GM23338 (cell line): Measurements from ENCODE around the gene ERCC5.

ENCODE experiments used
- CTCF ChIP-seq, 2 experiments: fragments of 200-600 bp in 1 of 2; sonication (generic) in 1 of 2; conservative IDR thresholded peaks; 2 replicates each; pipeline versions ENCODE4 v1.5.1 to v1.6.1; 2016 to 2017; ENCODE audit warnings: antibody characterized with exemption in 2 of 2, low read depth in 2 of 2, mild to moderate bottlenecking in 2 of 2, moderate library complexity in 1 of 2
- EZH2 ChIP-seq: fragments of 200-600 bp; sonication (generic); IDR thresholded peaks from one replicate; pipeline ENCODE4 v1.8.0; 2017; ENCODE audit warnings: antibody characterized with exemption, mild to moderate bottlenecking, low read depth; ENCODE audit not compliant: unreplicated experiment
- EZH2phosphoT487 ChIP-seq: fragments of 200-600 bp; sonication (generic); IDR thresholded peaks from one replicate; pipeline ENCODE4 v1.8.1; 2018; ENCODE audit warnings: antibody characterized with exemption; ENCODE audit not compliant: unreplicated experiment
- NANOG ChIP-seq: IDR thresholded peaks from 2 replicates; pipeline ENCODE4 v1.6.1; 2016; ENCODE audit warnings: antibody characterized with exemption, borderline replicate concordance
- POLR2AphosphoS5 ChIP-seq: IDR thresholded peaks from 2 replicates; pipeline ENCODE4 v1.6.1; 2016; ENCODE audit warnings: antibody characterized with exemption, low read depth
- ZNF331 ChIP-seq: fragments of 250-450 bp; sonication (Bioruptor Pico); IDR thresholded peaks from 2 replicates; pipeline ENCODE4 v1.5.0; 2020; ENCODE audit warnings: low read depth, mild to moderate bottlenecking, moderate library complexity
- TF ChIP-seq, protein P1 (sequence below): IDR thresholded peaks from one replicate; pipeline ENCODE4 v1.6.1; 2018; ENCODE audit warnings: antibody characterized with exemption; ENCODE audit not compliant: unreplicated experiment

- TF ChIP-seq CTCF (conservative IDR thresholded peaks at IDR 0.05; ENCODE audit: low read depth in 2 of 2) (no peak), POLR2AphosphoS5 (no peak), EZH2phosphoT487 (no peak), EZH2 (no peak), ZNF331 (CRISPR knock-in tag) (no peak), NANOG (no peak)
- TF ChIP-seq, protein P1, sequence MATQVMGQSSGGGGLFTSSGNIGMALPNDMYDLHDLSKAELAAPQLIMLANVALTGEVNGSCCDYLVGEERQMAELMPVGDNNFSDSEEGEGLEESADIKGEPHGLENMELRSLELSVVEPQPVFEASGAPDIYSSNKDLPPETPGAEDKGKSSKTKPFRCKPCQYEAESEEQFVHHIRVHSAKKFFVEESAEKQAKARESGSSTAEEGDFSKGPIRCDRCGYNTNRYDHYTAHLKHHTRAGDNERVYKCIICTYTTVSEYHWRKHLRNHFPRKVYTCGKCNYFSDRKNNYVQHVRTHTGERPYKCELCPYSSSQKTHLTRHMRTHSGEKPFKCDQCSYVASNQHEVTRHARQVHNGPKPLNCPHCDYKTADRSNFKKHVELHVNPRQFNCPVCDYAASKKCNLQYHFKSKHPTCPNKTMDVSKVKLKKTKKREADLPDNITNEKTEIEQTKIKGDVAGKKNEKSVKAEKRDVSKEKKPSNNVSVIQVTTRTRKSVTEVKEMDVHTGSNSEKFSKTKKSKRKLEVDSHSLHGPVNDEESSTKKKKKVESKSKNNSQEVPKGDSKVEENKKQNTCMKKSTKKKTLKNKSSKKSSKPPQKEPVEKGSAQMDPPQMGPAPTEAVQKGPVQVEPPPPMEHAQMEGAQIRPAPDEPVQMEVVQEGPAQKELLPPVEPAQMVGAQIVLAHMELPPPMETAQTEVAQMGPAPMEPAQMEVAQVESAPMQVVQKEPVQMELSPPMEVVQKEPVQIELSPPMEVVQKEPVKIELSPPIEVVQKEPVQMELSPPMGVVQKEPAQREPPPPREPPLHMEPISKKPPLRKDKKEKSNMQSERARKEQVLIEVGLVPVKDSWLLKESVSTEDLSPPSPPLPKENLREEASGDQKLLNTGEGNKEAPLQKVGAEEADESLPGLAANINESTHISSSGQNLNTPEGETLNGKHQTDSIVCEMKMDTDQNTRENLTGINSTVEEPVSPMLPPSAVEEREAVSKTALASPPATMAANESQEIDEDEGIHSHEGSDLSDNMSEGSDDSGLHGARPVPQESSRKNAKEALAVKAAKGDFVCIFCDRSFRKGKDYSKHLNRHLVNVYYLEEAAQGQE, result no peak
Measured at GRCh38 chr13:102815788-102816187, 30.0 kb upstream of the ERCC5 start.
